ENCODE data around the gene CLCN6.

DNA sequence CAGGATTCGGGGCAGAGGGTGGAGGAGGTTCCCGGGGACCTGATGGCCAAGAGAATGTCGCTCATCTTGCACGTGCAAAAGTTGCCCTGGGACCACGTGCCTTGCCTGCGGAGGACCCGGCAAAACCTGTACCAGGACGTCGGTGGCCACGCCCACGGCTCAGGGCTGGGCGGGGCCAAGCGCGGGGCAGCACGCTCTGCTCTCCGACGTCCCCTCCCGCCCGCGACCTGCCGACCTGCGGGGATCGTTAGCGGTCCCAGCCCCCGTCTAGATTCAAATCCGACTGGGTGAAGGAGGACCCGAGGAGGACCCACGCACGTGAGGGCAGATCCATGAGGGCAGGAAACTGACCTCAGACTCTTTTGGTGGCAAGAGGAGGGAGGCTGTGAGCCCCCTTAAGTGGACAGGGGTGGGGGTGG is 44.0 kb upstream of the CLCN6 start, which contains the start of gene C1orf167:
- TF ChIP-seq, protein P1, sequence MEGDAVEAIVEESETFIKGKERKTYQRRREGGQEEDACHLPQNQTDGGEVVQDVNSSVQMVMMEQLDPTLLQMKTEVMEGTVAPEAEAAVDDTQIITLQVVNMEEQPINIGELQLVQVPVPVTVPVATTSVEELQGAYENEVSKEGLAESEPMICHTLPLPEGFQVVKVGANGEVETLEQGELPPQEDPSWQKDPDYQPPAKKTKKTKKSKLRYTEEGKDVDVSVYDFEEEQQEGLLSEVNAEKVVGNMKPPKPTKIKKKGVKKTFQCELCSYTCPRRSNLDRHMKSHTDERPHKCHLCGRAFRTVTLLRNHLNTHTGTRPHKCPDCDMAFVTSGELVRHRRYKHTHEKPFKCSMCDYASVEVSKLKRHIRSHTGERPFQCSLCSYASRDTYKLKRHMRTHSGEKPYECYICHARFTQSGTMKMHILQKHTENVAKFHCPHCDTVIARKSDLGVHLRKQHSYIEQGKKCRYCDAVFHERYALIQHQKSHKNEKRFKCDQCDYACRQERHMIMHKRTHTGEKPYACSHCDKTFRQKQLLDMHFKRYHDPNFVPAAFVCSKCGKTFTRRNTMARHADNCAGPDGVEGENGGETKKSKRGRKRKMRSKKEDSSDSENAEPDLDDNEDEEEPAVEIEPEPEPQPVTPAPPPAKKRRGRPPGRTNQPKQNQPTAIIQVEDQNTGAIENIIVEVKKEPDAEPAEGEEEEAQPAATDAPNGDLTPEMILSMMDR (conservative IDR thresholded peaks at IDR 0.05): no peak
- TF ChIP-seq ZFX (IDR thresholded peaks at IDR 0.05): no peak

All from C4-2B (cell line).